Duodenal mucosa (tissue), 2 donors: ENCODE results near the gene CSNK1D.
A peak's percentile ranks its signal among the peaks of the same experiment; 100 is the strongest.

Source experiments
- H3K27ac ChIP-seq: one replicate; pipeline ENCODE4 v1.7.0; 2013; ENCODE audit warnings: low read depth, low read length
- H3K27me3 ChIP-seq, 2 donors: one replicate each; pipeline ENCODE4 v1.7.0; 2013; ENCODE audit warnings: low read length in 2 of 2, control low read depth in 1 of 2; ENCODE audit not compliant: insufficient read depth in 2 of 2, control insufficient read depth in 1 of 2
- H3K36me3 ChIP-seq, 2 donors: one replicate each; pipeline ENCODE4 v1.7.0; 2013; ENCODE audit warnings: low read length in 2 of 2, control low read depth in 1 of 2; ENCODE audit not compliant: insufficient read depth in 2 of 2, control insufficient read depth in 1 of 2
- H3K4me1 ChIP-seq, 2 donors: one replicate each; pipeline ENCODE4 v1.7.0; 2013; ENCODE audit warnings: low read length in 2 of 2, control low read depth in 1 of 2; ENCODE audit not compliant: insufficient read depth in 2 of 2, control insufficient read depth in 1 of 2
- H3K4me3 ChIP-seq, 2 donors: one replicate each; pipeline ENCODE4 v1.7.0; 2013; ENCODE audit warnings: low read length in 2 of 2, low read depth in 1 of 2
- H3K9ac ChIP-seq, 2 donors: one replicate each; pipeline ENCODE4 v1.7.0; 2013; ENCODE audit warnings: low read length in 2 of 2, low read depth in 1 of 2
- H3K9me3 ChIP-seq, 2 donors: one replicate each; pipeline ENCODE4 v1.7.0; 2013; ENCODE audit warnings: low read length in 2 of 2, control low read depth in 1 of 2; ENCODE audit not compliant: control insufficient read depth in 1 of 2

Gene CSNK1D

DNA sequence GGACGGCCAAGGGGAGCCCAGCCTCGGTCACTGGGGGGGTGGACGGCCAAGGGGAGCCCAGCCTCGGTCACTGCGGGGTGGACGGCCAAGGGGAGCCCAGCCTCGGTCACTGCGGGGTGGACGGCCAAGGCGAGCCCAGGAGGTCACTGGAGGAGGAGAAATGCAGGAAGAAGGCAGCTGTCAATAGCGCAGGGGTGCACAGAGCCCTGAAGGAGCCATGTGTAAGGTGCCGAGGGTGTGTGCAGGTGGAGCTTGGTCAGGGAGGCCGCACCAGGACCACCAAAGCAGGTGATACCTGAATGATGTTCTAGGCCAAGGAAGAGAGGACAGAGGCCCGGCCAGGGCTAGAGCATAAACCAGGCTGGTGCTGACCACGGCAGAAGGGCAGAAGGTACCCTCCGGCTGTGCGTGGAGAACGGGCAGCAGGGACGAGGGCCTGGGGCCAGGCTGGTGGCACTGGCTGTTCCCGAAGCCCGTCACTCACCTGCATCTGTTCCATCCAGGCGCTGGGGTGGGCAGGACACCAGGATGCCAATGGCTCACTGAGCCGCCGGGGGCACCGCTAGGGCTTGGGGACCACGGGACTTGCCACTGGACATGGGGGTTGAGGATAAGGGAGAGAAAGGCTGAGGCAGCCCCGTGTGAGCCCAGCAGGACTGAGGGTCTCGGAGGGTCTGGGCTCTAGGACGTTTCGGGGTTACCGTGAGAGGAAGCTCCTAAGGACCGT is 55.0 kb downstream of the CSNK1D start:
- no peak overlapping the region for H3K9ac ChIP-seq
- no peaks in the 10 kb centered on the region for H3K27me3 ChIP-seq
- H3K4me3 ChIP-seq = no peak overlapping the region
- no peaks in the 10 kb centered on the region for H3K9me3 ChIP-seq
- no peak overlapping the region for H3K27ac ChIP-seq
- H3K36me3 ChIP-seq = no peaks in the 10 kb centered on the region
- peaks cover 21 to 25% of the 10 kb centered on the region in 2 donors for H3K4me1 ChIP-seq

GRCh38 chr17:82217530-82218204 is 55.8 kb downstream of the CSNK1D start:
- Histone ChIP-seq H3K27me3 (no peaks in the 10 kb centered on the region), H3K9ac (peak overlapping the region in 1 of 2 donors; percentile 54), H3K27ac (peak overlapping the region; percentile 91), H3K4me1 (peaks cover 24 to 28% of the 10 kb centered on the region in 2 donors), H3K4me3 (no peak overlapping the region), H3K36me3 (no peaks in the 10 kb centered on the region), H3K9me3 (no peaks in the 10 kb centered on the region)

- no peak overlapping the region for H3K4me3 ChIP-seq
- no peaks in the 10 kb centered on the region for H3K27me3 ChIP-seq
- H3K27ac ChIP-seq = peak overlapping the region; percentile 91
- no peaks in the 10 kb centered on the region for H3K9me3 ChIP-seq
- peaks cover 24 to 28% of the 10 kb centered on the region in 2 donors for H3K4me1 ChIP-seq
- no peaks in the 10 kb centered on the region for H3K36me3 ChIP-seq
- H3K9ac ChIP-seq = peak overlapping the region; percentile 38 to 54
Observed at GRCh38 chr17:82217120-82217529, 56.4 kb downstream of the CSNK1D start.

DNA sequence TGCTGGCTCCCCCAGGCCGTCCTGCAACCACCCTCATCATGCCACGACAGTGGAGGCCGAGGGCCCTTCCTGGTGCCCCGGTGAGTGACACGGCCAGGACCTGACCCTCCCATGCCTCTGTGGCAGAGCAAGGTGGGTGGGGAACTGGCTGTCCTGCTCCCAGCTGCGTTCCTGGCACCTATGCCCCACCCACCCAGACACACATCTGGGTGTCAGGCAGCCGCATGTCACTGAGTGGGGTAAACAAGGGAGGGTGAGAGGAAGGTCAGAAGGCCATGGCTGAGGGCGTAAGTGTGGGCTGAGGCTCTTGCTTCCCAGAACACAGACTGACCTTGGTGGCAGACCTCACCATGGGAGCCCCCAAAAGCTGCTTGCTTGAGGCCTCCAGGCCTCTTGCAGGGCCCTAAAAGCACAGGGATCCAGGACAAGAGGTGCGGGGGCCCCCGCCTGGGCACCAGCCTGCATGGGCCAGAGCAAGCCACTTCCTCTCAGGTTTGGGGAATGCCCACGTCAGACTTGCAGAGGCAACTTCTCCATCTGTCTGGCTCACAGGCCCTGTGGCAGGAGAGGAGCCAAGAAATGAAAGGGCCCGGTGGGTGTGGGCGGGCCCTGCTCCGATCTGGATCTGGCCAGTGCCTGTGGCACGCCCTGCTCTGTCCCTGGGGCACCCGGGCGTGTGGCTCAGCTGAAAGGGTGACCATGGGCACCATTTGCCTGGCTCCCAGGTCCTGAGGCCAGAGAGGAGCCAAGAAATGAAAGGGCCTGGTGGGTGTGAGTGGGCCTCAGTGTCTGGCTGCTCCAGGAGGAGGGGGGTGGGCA is 57.0 kb downstream of the CSNK1D start:
- Histone ChIP-seq H3K4me1 (peaks cover 29 to 34% of the 10 kb centered on the region in 2 donors), H3K27me3 (no peaks in the 10 kb centered on the region), H3K4me3 (no peak overlapping the region), H3K9ac (peak overlapping the region; percentile 38 to 54), H3K9me3 (no peaks in the 10 kb centered on the region), H3K36me3 (no peaks in the 10 kb centered on the region), H3K27ac (peak overlapping the region; percentile 91)

- Histone ChIP-seq H3K9ac (peak overlapping the region; percentile 18 to 54), H3K27me3 (no peaks in the 10 kb centered on the region), H3K4me3 (no peak overlapping the region), H3K4me1 (peaks cover 30 to 38% of the 10 kb centered on the region in 2 donors), H3K27ac (peak overlapping the region; percentile 91), H3K9me3 (no peaks in the 10 kb centered on the region), H3K36me3 (no peaks in the 10 kb centered on the region)
Observed at GRCh38 chr17:82215972-82216300, 57.6 kb downstream of the CSNK1D start.

GRCh38 chr17:82215095-82215971 is 58.2 kb downstream of the CSNK1D start:
- Histone ChIP-seq H3K27me3 (no peaks in the 10 kb centered on the region), H3K9ac (peak overlapping the region in 1 of 2 donors; percentile 54), H3K27ac (peak overlapping the region; percentile 91), H3K36me3 (no peaks in the 10 kb centered on the region), H3K9me3 (no peaks in the 10 kb centered on the region), H3K4me3 (no peak overlapping the region), H3K4me1 (peaks cover 30 to 38% of the 10 kb centered on the region in 2 donors)

DNA sequence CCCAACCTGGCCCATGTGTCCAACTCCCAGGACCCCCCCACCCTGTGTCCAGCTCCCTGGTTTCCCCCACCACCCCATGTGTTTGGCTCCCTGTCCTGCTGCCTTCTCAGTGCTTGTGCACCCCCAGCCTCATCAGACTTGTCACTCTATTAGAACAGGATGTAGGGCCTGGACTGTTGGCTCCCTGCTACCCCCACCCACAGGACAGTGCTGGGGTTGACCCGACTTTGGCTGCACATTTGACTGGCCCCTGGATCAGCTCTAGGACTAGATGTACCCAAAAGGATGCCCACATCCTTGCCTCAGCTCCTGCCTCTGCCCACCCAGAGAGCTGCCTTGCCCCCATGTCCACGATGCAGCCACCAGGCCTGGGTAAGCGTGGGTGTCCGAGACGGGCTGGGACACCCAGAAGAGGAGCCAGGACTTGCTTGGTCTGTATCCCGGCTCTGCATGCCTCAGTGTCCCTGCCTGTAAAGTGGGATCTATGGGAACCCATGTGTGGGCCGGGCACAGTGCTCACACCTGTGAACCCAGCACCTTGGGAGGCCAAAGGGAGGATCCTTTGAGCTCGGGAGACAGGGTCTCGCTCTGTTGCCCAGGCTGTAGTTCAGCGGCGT is 59.4 kb downstream of the CSNK1D start:
- Histone ChIP-seq H3K36me3 (no peaks in the 10 kb centered on the region), H3K27ac (no peak overlapping the region), H3K9ac (no peak overlapping the region), H3K9me3 (no peaks in the 10 kb centered on the region), H3K27me3 (no peaks in the 10 kb centered on the region), H3K4me3 (no peak overlapping the region), H3K4me1 (peaks cover 30 to 38% of the 10 kb centered on the region in 2 donors)

DNA sequence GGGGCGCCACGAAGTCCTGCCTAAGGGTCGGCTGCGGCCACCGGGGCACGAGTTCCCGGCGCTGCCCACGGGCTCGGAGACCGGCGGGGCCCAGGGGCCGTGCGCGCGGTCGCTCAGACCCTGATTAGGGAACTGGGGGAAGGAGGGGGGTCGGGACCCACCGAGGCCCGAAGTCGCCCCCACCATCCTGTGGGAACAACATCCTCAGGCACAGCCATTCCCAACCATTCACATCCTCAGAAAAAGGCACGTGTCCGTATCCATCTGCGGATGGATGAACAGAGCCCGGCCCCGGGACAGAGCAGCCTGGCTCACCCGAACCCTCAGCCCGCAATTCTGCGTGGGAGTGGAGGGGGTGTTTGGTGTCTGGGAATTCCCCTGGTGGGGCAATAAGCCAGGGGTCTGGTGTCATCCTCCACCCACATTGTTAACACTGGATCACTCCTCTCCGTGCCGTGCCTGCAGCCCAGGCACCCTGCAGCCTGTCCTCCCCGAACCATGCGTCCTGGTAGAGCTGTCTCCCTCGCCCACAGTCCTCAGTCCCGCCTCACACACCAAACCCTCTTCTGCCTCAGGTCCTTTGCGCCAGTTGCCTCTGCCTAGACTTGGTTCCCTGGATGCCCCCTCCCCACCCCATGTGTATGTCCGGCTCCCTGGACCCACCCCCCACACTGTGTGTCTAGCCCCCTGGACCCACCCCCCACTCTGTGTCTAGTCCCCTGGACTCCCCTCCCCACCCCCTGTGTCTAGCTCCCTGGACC is 60.1 kb downstream of the CSNK1D start:
- peaks cover 30 to 38% of the 10 kb centered on the region in 2 donors for H3K4me1 ChIP-seq
- H3K27me3 ChIP-seq = no peaks in the 10 kb centered on the region
- H3K36me3 ChIP-seq = no peaks in the 10 kb centered on the region
- peak overlapping the region; percentile 10 for H3K27ac ChIP-seq
- no peaks in the 10 kb centered on the region for H3K9me3 ChIP-seq
- peak overlapping the region; percentile 38 to 66 for H3K9ac ChIP-seq
- H3K4me3 ChIP-seq = peak overlapping the region; percentile 73 to 75
